Panc1 (cell line): ENCODE data around the gene KNDC1. TPM values are rescaled to one million over a fixed set of nuclear protein-coding genes. Genes with fewer than 3 reads are reported as not detected.

ENCODE experiments used
- ATAC-seq: fragments of 200-7000 bp; cut with Tn5 transposase; 2 replicates; pipeline ENCODE4 v1.9.1; 2020; ENCODE audit warnings: mild to moderate bottlenecking, moderate library complexity
- BruUV-seq: library from RNA; stranded (reverse); fragments of 400-500 nt; replicated peaks from 2 replicates; lab custom pipeline; 2021; lab: Mats Ljungman, UMichigan
- CTCF ChIA-PET: fragments of 300-600 bp; sonication (Branson Sonifier 250); formaldehyde crosslinking; loops from one replicate; lab custom pipeline; 2022; ENCODE audit warnings: antibody characterized with exemption; lab: Charles Lee
- POLR2A ChIA-PET: fragments of 300-600 bp; sonication (Branson Sonifier 250); formaldehyde crosslinking; loops from one replicate; lab custom pipeline; 2022; ENCODE audit warnings: antibody characterized with exemption; lab: Charles Lee
- DNase-seq: peaks from one replicate; pipeline ENCODE4 v3.0.0-alpha.2; 2010; ENCODE audit warnings: low read depth, low spot score
- H3K27ac ChIP-seq: 2 replicates; pipeline ENCODE4 v1.5.1; 2011; ENCODE audit warnings: mild to moderate bottlenecking, low read length, inconsistent platforms
- H3K27me3 ChIP-seq: fragments of 200-500 bp; sonication (Bioruptor generic); 2 replicates; pipeline ENCODE4 v1.6.0; 2014; ENCODE audit warnings: low read length, inconsistent platforms; ENCODE audit not compliant: control insufficient read depth, insufficient read depth
- H3K36me3 ChIP-seq: fragments of 200-500 bp; sonication (Bioruptor generic); 2 replicates; pipeline ENCODE4 v1.5.1; 2014; ENCODE audit warnings: inconsistent platforms, mild to moderate bottlenecking, low read length, moderate library complexity; ENCODE audit not compliant: control insufficient read depth, insufficient read depth
- H3K4me1 ChIP-seq: 2 replicates; pipeline ENCODE4 v1.5.1; 2011; ENCODE audit warnings: inconsistent platforms, mild to moderate bottlenecking, low read length, moderate library complexity; ENCODE audit not compliant: control insufficient read depth, insufficient read depth
- H3K4me3 ChIP-seq, 2 experiments: 2 replicates each; pipeline ENCODE4 v1.5.1; 2011 to 2012; ENCODE audit warnings: low read depth in 2 of 2, low read length in 2 of 2, mild to moderate bottlenecking in 2 of 2, inconsistent platforms in 1 of 2, moderate library complexity in 1 of 2
- H3K9me3 ChIP-seq: fragments of 200-500 bp; sonication (Bioruptor generic); 2 replicates; pipeline ENCODE4 v1.5.1; 2014; ENCODE audit warnings: low read depth, mild to moderate bottlenecking, inconsistent platforms, low read length, moderate library complexity; ENCODE audit not compliant: control insufficient read depth, insufficient read depth
- CTCF ChIP-seq: fragments of 450-650 bp; IDR thresholded peaks from 2 replicates; pipeline ENCODE4 v1.5.1; 2017; ENCODE audit warnings: mild to moderate bottlenecking
- POLR2AphosphoS5 ChIP-seq: IDR thresholded peaks from 2 replicates; pipeline ENCODE4 v1.6.1; 2012; ENCODE audit warnings: mild to moderate bottlenecking, low read depth, low read length, moderate library complexity
- REST ChIP-seq, 2 experiments: IDR thresholded peaks; 2 replicates each; pipeline ENCODE4 v1.6.1; 2011 to 2012; ENCODE audit warnings: low read depth in 2 of 2, control low read depth in 1 of 2, low read length in 1 of 2, mild to moderate bottlenecking in 1 of 2, moderate library complexity in 1 of 2; ENCODE audit not compliant: insufficient read depth in 1 of 2
- SIN3A ChIP-seq: IDR thresholded peaks from 2 replicates; pipeline ENCODE4 v1.6.1; 2012; ENCODE audit warnings: low read depth, mild to moderate bottlenecking, low read length, moderate library complexity, borderline replicate concordance; ENCODE audit not compliant: insufficient read depth
- TCF7L2 ChIP-seq: IDR thresholded peaks from 2 replicates; pipeline ENCODE4 v1.6.1; 2011; ENCODE audit warnings: mild to moderate bottlenecking, low read depth, low read length, inconsistent platforms
- in situ Hi-C: cut with HindIII; loops from 2 replicates; pipeline ENCODE4 v1.10.0; 2016; ENCODE audit warnings: low sequenced_read_pairs, low pct_unique_long_range_greater_than_20kb
- intact Hi-C: fragments of 100-400 bp; cut with micrococcal nuclease; formaldehyde crosslinking; loops from one replicate; pipeline ENCODE4 v1.10.0; 2022; ENCODE audit not compliant: unreplicated experiment
- total RNA-seq: library from RNA; stranded (reverse); gene quantifications from one replicate; pipeline ENCODE4 v1.2.1, GENCODE V29; 2021; ENCODE audit not compliant: unreplicated experiment

KNDC1 gene
- total RNA-seq, 1 experiment from 2014 or later, result 2.6 TPM

- no peak for DNase-seq
- Histone ChIP-seq H3K4me1 (no peaks in the 10 kb centered on the region), H3K27me3 (no peaks in the 10 kb centered on the region; the same call in 1 of the 2 replicates), H3K4me3 (no peak overlapping the region), H3K36me3 (no peaks in the 10 kb centered on the region), H3K9me3 (no peaks in the 10 kb centered on the region), H3K27ac (no peak overlapping the region)
- TF ChIP-seq TCF7L2 (no peak), REST (IDR thresholded peaks at IDR 0.05; ENCODE audit: insufficient read depth in 1 of 2, low read depth in 2 of 2, low read length in 1 of 2) (no peak), SIN3A (no peak), POLR2AphosphoS5 (no peak), CTCF (no peak)
- in situ Hi-C loops, result no loop called here
- intact Hi-C loops, result no loop called here
- CTCF ChIA-PET, result no interaction called here
- BruUV-seq, result no TSS peak
- POLR2A ChIA-PET, result no interaction called here
- no peak for ATAC-seq
Observed at GRCh38 chr10:133121479-133121878, 38.5 kb upstream of the KNDC1 start.

- Histone ChIP-seq H3K27ac (no peak overlapping the region), H3K9me3 (no peaks in the 10 kb centered on the region), H3K36me3 (no peaks in the 10 kb centered on the region), H3K27me3 (no peaks in the 10 kb centered on the region; the same call in 1 of the 2 replicates), H3K4me1 (no peaks in the 10 kb centered on the region), H3K4me3 (no peak overlapping the region)
- intact Hi-C loops (no loop called here), in situ Hi-C loops (no loop called here)
- TF ChIP-seq CTCF, result no peak
- no peak for TF ChIP-seq POLR2AphosphoS5
- no peak for TF ChIP-seq REST (IDR thresholded peaks at IDR 0.05; ENCODE audit: insufficient read depth in 1 of 2, low read depth in 2 of 2, low read length in 1 of 2)
- TF ChIP-seq SIN3A, result no peak
- TF ChIP-seq TCF7L2, result no peak
- ATAC-seq, result no peak
- POLR2A ChIA-PET, result no interaction called here
- no peak for DNase-seq
- CTCF ChIA-PET, result no interaction called here
- no TSS peak for BruUV-seq
Observed at GRCh38 chr10:133122171-133122935, 37.7 kb upstream of the KNDC1 start.
